ENCODE data around the gene ATP12A. TPM values are rescaled to one million over a fixed set of nuclear protein-coding genes. Genes with fewer than 3 reads are reported as not detected.

The ATP12A gene
- total RNA-seq, 1 donor = not detected

- DNase-seq (ENCODE audit: low read depth) = no peak
- no peak overlapping the region for H3K4me3 ChIP-seq (ENCODE audit: low read depth, low read length)
- TF ChIP-seq CTCF (IDR thresholded peaks at IDR 0.05; ENCODE audit: insufficient read depth, low read depth, low read length) = no peak
Observed at GRCh38 chr13:24742977-24743376, 62.8 kb downstream of the ATP12A start.

DNA sequence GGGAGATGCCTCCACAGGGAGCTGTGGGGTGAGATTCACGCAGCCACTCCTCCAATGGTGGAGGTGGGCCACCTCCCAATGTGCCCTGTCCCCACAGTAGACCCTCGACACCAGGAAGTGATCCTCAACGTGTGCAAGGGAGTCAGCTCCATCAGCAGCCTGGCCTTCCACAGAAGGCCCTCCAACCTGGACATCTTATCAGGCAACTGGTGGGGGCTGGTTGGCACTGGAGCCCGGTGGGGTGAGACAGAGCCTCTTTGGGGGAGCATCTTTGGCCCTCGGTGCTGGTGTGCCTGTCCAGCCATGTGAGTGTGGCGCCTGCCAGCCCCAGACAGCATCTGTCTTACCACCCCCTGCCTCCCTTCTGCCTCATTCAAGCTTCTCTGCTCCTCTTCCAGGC is 64.0 kb downstream of the ATP12A start:
- DNase-seq (ENCODE audit: low read depth) = no peak
- no peak overlapping the region for H3K4me3 ChIP-seq (ENCODE audit: low read depth, low read length)
- no peak for TF ChIP-seq CTCF (IDR thresholded peaks at IDR 0.05; ENCODE audit: insufficient read depth, low read depth, low read length)

- TF ChIP-seq CTCF (IDR thresholded peaks at IDR 0.05; ENCODE audit: insufficient read depth, low read depth, low read length) = no peak
Observed at GRCh38 chr13:24745516-24745860, 65.3 kb downstream of the ATP12A start.

DNA sequence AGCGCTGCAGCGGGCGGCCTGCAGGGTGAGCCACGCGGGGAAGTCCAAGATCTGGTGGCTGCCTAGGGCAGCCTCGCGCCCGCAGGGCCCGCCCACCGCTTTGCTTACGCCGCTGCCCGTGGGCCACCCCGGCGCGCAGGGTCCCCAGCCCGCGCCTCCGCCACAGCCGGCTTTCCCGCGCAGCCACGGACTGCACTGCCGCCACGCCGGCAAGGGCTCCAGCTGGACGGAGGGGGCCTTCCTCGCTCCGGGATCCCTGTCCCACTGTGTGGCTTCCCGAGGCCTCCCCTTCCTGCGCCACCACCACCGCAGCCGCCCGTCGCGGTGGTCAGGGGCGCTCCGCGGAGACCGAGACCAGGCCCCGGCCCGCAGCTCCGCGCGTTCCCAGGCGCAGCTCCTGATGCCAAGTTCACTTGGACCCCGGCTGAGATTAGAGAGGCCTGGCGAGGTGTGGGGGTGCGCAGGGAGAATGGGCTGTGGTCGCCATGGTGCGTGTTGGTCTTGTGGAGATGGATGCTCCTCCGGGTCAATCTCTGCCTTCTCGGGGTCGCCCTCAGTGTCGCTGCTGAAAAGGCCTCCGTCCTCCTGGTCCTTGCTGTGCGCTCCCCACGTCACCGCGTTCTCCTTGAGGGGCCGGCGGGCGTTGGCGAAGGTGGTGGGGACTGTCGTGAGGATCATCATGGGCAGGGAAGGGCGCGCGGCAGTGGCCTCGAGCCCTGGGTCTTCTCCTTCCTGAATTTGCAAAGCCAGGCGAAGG is 65.8 kb downstream of the ATP12A start:
- DNase-seq (ENCODE audit: low read depth) = no peak
- no peak for TF ChIP-seq CTCF (IDR thresholded peaks at IDR 0.05; ENCODE audit: insufficient read depth, low read depth, low read length)
- no peak overlapping the region for H3K4me3 ChIP-seq (ENCODE audit: low read depth, low read length)

More at GRCh38 chr13:24745516-24745860, 65.3 kb downstream of the ATP12A start:
- no peak for DNase-seq (ENCODE audit: low read depth)
- H3K4me3 ChIP-seq (ENCODE audit: low read depth, low read length) = no peak overlapping the region

DNA sequence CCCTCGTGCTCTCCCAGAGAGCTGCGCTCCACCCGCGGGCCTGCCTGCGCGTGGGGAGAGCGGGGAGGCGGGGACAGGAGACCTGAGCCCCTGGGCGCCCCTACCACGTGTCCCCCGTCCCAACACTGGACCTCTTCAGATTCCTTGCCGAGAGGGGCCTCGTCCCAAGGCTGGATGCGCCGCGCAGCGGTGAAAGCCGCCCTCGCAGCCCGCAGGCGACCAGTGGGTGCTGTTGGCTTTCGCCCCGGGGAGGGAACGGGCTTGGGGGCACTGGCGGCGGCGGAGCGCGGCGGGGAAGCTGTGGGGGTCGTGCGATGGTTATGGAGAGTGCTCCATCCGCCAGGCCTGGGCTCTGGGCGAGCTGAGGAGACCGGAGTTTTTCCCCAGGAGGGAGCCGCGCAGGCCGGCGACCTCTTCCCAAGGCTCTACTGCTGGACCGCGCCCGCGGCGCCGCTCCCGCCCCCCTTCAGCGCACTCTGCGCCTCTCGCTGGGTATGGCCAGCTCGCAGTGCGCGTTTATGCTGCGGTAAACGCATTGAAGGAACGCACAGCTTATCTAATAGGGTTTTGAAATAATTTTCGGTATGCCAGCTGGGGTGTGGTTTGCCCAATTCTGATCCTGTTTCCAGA is 66.5 kb downstream of the ATP12A start:
- peak overlapping the region; percentile 41 for H3K4me3 ChIP-seq (ENCODE audit: low read depth, low read length)
- peak; percentile 8 for TF ChIP-seq CTCF (IDR thresholded peaks at IDR 0.05; ENCODE audit: insufficient read depth, low read depth, low read length)
- DNase-seq (ENCODE audit: low read depth) = peak; percentile 10

GRCh38 chr13:24747248-24748060 is 67.2 kb downstream of the ATP12A start:
- peak overlapping the region; percentile 41 for H3K4me3 ChIP-seq (ENCODE audit: low read depth, low read length)
- no peak for TF ChIP-seq CTCF (IDR thresholded peaks at IDR 0.05; ENCODE audit: insufficient read depth, low read depth, low read length)
- DNase-seq (ENCODE audit: low read depth) = peak; percentile 16

All from fibroblast of villous mesenchyme (primary cell).